ENCODE results near the gene CMTM6. TPM values are rescaled to one million over a fixed set of nuclear protein-coding genes. Genes with fewer than 3 reads are reported as not detected.

The CMTM6 gene
- total RNA-seq, 1 donor from 2014 or later, result 70.2 TPM

GRCh38 chr3:32437896-32438295 lies 64.8 kb downstream of the CMTM6 start:
- Mint-ChIP-seq H3K4me3 (no peak overlapping the region), H3K36me3 (peaks cover 5% of the 10 kb centered on the region), H3K9me3 (no peaks in the 10 kb centered on the region), H3K4me1 (peaks cover 10% of the 10 kb centered on the region), H3K27ac (no peak overlapping the region), H3K27me3 (ENCODE audit: insufficient read depth, low read depth) (peaks cover 2% of the 10 kb centered on the region)
- no peak for TF ChIP-seq EZH2phosphoT487 (IDR thresholded peaks at IDR 0.05)
- TF ChIP-seq EZH2 (IDR thresholded peaks at IDR 0.05), result no peak
- TF ChIP-seq CTCF (IDR thresholded peaks at IDR 0.05), result no peak
- Histone ChIP-seq H3K79me2 (ENCODE audit: low read depth) (no peaks in the 10 kb centered on the region), H3K4me2 (no peak overlapping the region), H4K20me1 (ENCODE audit: low read depth) (no peaks in the 10 kb centered on the region), H3K9me3 (ENCODE audit: low read depth) (no peaks in the 10 kb centered on the region), H2AFZ (replicated peaks) (no peak overlapping the region), H3K4me3 (no peak overlapping the region), H3K36me3 (no peaks in the 10 kb centered on the region), H3K27me3 (no peaks in the 10 kb centered on the region), H3K4me1 (no peaks in the 10 kb centered on the region), H3K9ac (no peak overlapping the region), H3F3A (ENCODE audit: low read depth) (no peaks in the 10 kb centered on the region), H3K27ac (no peak overlapping the region)
- no peak for DNase-seq (ENCODE audit: low spot score)

- no peak overlapping the region for H3K27ac ChIP-seq
- peaks cover 4% of the 10 kb centered on the region for H3K27me3 Mint-ChIP-seq (ENCODE audit: insufficient read depth, low read depth)
- no peaks in the 10 kb centered on the region for H3K9me3 ChIP-seq (ENCODE audit: low read depth)
- no peaks in the 10 kb centered on the region for H4K20me1 ChIP-seq (ENCODE audit: low read depth)
- H3K4me3 ChIP-seq, result no peak overlapping the region
- no peaks in the 10 kb centered on the region for H3K36me3 ChIP-seq
- H3K9ac ChIP-seq, result no peak overlapping the region
- no peaks in the 10 kb centered on the region for H3K27me3 ChIP-seq
- no peaks in the 10 kb centered on the region for H3K79me2 ChIP-seq (ENCODE audit: low read depth)
- H3K36me3 Mint-ChIP-seq, result no peaks in the 10 kb centered on the region
- TF ChIP-seq CTCF (IDR thresholded peaks at IDR 0.05) (no peak), EZH2phosphoT487 (IDR thresholded peaks at IDR 0.05) (no peak), EZH2 (IDR thresholded peaks at IDR 0.05) (no peak)
- H3K4me3 Mint-ChIP-seq, result no peak overlapping the region
- H3K4me2 ChIP-seq, result no peak overlapping the region
- H3K9me3 Mint-ChIP-seq, result no peaks in the 10 kb centered on the region
- H3K4me1 Mint-ChIP-seq, result peaks cover 14% of the 10 kb centered on the region
- DNase-seq (ENCODE audit: low spot score), result no peak
- H2AFZ ChIP-seq (replicated peaks), result no peak overlapping the region
- H3F3A ChIP-seq (ENCODE audit: low read depth), result no peaks in the 10 kb centered on the region
- no peak overlapping the region for H3K27ac Mint-ChIP-seq
- no peaks in the 10 kb centered on the region for H3K4me1 ChIP-seq
These were observed 65.8 kb downstream of the CMTM6 start for GRCh38 chr3:32436816-32437189.

- Histone ChIP-seq H3K27ac (no peak overlapping the region), H2AFZ (replicated peaks) (no peak overlapping the region), H3K4me3 (no peak overlapping the region), H3F3A (ENCODE audit: low read depth) (no peaks in the 10 kb centered on the region), H3K79me2 (ENCODE audit: low read depth) (no peaks in the 10 kb centered on the region), H3K4me1 (no peaks in the 10 kb centered on the region), H3K36me3 (no peaks in the 10 kb centered on the region), H3K27me3 (no peaks in the 10 kb centered on the region), H4K20me1 (ENCODE audit: low read depth) (no peaks in the 10 kb centered on the region), H3K9ac (no peak overlapping the region), H3K9me3 (ENCODE audit: low read depth) (no peaks in the 10 kb centered on the region), H3K4me2 (no peak overlapping the region)
- Mint-ChIP-seq H3K4me1 (peaks cover 14% of the 10 kb centered on the region), H3K4me3 (no peak overlapping the region), H3K27ac (peak overlapping the region; percentile 11), H3K36me3 (no peaks in the 10 kb centered on the region), H3K9me3 (no peaks in the 10 kb centered on the region), H3K27me3 (ENCODE audit: insufficient read depth, low read depth) (peaks cover 4% of the 10 kb centered on the region)
- DNase-seq (ENCODE audit: low spot score), result no peak
- TF ChIP-seq CTCF (IDR thresholded peaks at IDR 0.05), result no peak
- TF ChIP-seq EZH2phosphoT487 (IDR thresholded peaks at IDR 0.05), result no peak
- no peak for TF ChIP-seq EZH2 (IDR thresholded peaks at IDR 0.05)
These were observed 66.5 kb downstream of the CMTM6 start for GRCh38 chr3:32435911-32436815.
